DND-41 (cell line): ENCODE data around the gene ASPM.

Experiments
- EZH2 ChIP-seq: IDR thresholded peaks from 3 replicates; pipeline ENCODE4 v1.6.1; 2012; ENCODE audit warnings: borderline replicate concordance, low read depth, mild to moderate bottlenecking, moderate library complexity, low read length, inconsistent platforms; ENCODE audit not compliant: severe bottlenecking
- TF ChIP-seq, protein P1 (sequence below): IDR thresholded peaks from 2 replicates; pipeline ENCODE4 v1.5.1; 2012; ENCODE audit warnings: borderline replicate concordance, low read length, moderate library complexity, mild to moderate bottlenecking; ENCODE audit not compliant: poor library complexity, severe bottlenecking; ENCODE audit errors: extremely low read depth

DNA sequence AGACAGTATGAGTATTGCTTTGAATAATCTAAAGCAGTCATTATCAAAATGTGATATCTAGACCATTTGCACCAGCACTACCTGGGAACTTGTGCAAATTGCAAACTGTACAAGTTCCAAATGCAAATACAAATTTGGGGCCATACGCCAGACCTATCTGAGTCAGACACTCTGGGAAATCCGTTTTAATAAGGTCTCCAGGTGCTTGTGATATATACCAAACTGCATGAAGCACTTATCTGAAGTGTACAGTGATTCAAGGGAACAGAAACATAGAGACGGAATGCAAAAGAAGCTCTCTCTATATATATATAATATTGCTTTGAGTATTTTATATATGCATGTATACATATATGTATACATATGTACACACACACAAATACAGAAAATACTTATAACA is 36.2 kb upstream of the ASPM start:
- TF ChIP-seq EZH2: no peak
- TF ChIP-seq, protein P1, sequence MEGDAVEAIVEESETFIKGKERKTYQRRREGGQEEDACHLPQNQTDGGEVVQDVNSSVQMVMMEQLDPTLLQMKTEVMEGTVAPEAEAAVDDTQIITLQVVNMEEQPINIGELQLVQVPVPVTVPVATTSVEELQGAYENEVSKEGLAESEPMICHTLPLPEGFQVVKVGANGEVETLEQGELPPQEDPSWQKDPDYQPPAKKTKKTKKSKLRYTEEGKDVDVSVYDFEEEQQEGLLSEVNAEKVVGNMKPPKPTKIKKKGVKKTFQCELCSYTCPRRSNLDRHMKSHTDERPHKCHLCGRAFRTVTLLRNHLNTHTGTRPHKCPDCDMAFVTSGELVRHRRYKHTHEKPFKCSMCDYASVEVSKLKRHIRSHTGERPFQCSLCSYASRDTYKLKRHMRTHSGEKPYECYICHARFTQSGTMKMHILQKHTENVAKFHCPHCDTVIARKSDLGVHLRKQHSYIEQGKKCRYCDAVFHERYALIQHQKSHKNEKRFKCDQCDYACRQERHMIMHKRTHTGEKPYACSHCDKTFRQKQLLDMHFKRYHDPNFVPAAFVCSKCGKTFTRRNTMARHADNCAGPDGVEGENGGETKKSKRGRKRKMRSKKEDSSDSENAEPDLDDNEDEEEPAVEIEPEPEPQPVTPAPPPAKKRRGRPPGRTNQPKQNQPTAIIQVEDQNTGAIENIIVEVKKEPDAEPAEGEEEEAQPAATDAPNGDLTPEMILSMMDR: no peak
